HG02973 (cell line): ENCODE data around the gene RPS28.

ENCODE experiments used
- ATAC-seq: cut with Tn5 transposase; IDR thresholded peaks from one replicate; pipeline ENCODE4 v1.9.1; 2021; ENCODE audit warnings: moderate library complexity; ENCODE audit not compliant: unreplicated experiment

RPS28 gene

DNA sequence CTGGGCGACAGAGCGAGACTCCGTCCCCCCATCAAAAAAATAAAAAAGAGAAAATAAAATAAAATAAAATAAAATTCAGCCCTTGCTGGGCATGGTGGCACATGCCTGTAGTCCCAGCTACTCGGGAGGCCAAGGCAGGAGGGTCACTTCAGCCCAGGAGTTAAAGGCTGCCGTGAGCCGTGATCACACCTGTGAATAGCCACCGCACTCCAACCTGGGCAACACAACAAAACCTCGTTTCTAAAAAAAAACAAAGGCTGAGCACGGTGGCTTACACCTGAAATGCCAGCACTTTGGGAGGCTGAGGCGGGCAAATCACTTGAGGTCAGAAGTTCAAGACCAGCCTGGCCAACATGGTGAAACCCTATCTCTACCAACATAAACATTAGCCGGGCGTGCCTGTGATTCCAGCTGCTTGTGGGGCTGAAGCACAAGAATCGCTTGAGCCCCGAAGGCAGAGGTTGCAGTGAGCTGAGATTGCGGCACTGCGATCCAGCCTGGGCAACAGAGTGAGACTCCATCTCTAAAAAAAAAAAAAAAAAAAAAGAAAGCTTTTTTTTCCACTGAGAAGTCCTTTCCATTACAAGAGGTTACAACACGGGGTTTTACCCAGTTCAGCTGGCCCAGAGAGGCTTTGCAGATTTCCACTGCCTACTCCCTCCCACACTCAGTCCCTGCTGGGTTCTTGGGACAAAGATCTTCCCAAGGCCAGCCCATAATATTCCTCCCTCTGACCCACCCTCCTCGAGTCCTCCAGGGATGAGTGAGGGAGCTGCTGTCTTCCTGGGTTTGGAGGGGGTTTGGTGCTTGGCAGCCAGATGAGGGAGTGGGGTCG lies 49.1 kb downstream of the RPS28 start:
- no peak for ATAC-seq

DNA sequence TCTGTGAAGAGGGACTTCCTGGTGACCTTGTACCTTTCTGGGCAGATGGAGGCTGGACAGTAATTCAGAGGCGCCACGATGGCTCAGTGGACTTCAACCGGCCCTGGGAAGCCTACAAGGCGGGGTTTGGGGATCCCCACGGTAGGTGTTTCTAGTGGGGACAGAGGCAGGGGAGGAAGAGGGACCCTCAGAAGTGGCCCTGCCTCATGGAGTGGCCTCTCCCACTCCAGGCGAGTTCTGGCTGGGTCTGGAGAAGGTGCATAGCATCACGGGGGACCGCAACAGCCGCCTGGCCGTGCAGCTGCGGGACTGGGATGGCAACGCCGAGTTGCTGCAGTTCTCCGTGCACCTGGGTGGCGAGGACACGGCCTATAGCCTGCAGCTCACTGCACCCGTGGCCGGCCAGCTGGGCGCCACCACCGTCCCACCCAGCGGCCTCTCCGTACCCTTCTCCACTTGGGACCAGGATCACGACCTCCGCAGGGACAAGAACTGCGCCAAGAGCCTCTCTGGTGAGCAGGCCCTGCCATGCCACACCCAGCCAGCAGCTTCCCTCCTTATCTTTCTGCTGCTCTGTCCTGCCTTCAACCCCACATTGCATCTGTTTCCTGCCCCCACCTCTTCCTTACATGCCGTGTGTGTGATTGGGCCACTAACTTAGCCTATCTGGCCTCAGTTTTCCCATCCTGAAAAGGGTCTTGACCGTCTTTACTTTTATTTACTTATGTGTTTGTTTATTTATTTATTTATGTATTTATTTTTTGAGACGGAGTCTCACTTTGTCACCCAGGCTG lies 49.9 kb downstream of the RPS28 start:
- ATAC-seq, result no peak
